Lung (tissue), 12 donors: ENCODE results near the gene USP31. TPM values are rescaled to one million over a fixed set of nuclear protein-coding genes. Genes with fewer than 3 reads are reported as not detected.
"Not testable (repeated sequence)": the region's sequence is repeated elsewhere in the genome, so short reads cannot be mapped to it uniquely, and the experiment has no call there.

ENCODE experiments used
- ATAC-seq: fragments of 200-7000 bp; cut with Tn5 transposase; one replicate; pipeline ENCODE4 v1.9.1; 2020; ENCODE audit warnings: moderate number of reproducible peaks; ENCODE audit not compliant: insufficient read depth, low FRiP score
- DNase-seq, 3 donors: peaks; one replicate each; pipeline ENCODE4 v3.0.0-alpha.2; 2013 to 2017
- H3K27ac ChIP-seq, 2 donors: one replicate each; pipeline ENCODE4 v1.5.1; 2013; ENCODE audit warnings: mild to moderate bottlenecking in 2 of 2, moderate library complexity in 2 of 2, control low read depth in 1 of 2, inconsistent platforms in 1 of 2, low read depth in 1 of 2, low read length in 1 of 2
- H3K27me3 ChIP-seq, 3 donors: one replicate each; pipeline ENCODE4 v1.5.1; 2013; ENCODE audit warnings: low read length in 2 of 3; ENCODE audit not compliant: control insufficient read depth in 3 of 3, insufficient read depth in 3 of 3
- H3K36me3 ChIP-seq, 4 donors: one replicate each; pipeline ENCODE4 v1.5.1; 2013; ENCODE audit warnings: low read length in 4 of 4, mild to moderate bottlenecking in 1 of 4, moderate library complexity in 1 of 4; ENCODE audit not compliant: control insufficient read depth in 4 of 4, insufficient read depth in 4 of 4
- H3K4me1 ChIP-seq, 5 donors: one replicate each; pipeline ENCODE4 v1.5.1; 2013; ENCODE audit warnings: low read length in 5 of 5, mild to moderate bottlenecking in 2 of 5, moderate library complexity in 1 of 5; ENCODE audit not compliant: control insufficient read depth in 5 of 5, insufficient read depth in 5 of 5
- H3K4me3 ChIP-seq: one replicate; pipeline ENCODE4 v1.5.1; 2013; ENCODE audit warnings: mild to moderate bottlenecking, control low read depth, moderate library complexity
- H3K9ac ChIP-seq, 2 donors: one replicate each; pipeline ENCODE4 v1.5.1; 2013; ENCODE audit warnings: low read length in 2 of 2, control low read depth in 1 of 2; ENCODE audit not compliant: insufficient read depth in 1 of 2
- H3K9me3 ChIP-seq, 4 donors: one replicate each; pipeline ENCODE4 v1.5.1; 2013; ENCODE audit warnings: low read length in 3 of 4, mild to moderate bottlenecking in 1 of 4, moderate library complexity in 1 of 4; ENCODE audit not compliant: control insufficient read depth in 4 of 4, insufficient read depth in 3 of 4
- WGBS, 2 donors: extraction: QIAGEN DNeasy Blood & Tissue Kit; methylation state at CpG; one replicate each; pipeline ENCODE4 v1.1.7; 2013; 5-methylcytosine and 5-hydroxymethylcytosine counted together
- polyA plus RNA-seq, 2 donors: library from polyadenylated mRNA; stranded (reverse); fragments of 200-250 nt; gene quantifications; one replicate each; pipeline ENCODE4 v1.2.1, GENCODE V29; 2013
- total RNA-seq, 2 donors: library from RNA; depleted of rRNA in 1 of 2; stranded (reverse); fragments of >200 nt in 1 of 2; gene quantifications; one replicate each; pipeline ENCODE4 v1.2.1, GENCODE V29; 2014 to 2021
- TF ChIP-seq, protein P1 (sequence below): IDR thresholded peaks from 2 replicates; pipeline ENCODE4 v1.5.1; 2012; ENCODE audit warnings: mild to moderate bottlenecking; ENCODE audit errors: control extremely low read depth, extremely low read depth
- donor health status: control.
- donor health status: control.
- donor health status: Bipolar disorder and iron deficiency.
- donor health status: healthy.
- donor health status: DM: yes; HTN: yes; CAD: no.

The USP31 gene
- total and polyA plus RNA-seq, 4 donors = 3.4 to 26.3 (median 10.0) TPM

DNA sequence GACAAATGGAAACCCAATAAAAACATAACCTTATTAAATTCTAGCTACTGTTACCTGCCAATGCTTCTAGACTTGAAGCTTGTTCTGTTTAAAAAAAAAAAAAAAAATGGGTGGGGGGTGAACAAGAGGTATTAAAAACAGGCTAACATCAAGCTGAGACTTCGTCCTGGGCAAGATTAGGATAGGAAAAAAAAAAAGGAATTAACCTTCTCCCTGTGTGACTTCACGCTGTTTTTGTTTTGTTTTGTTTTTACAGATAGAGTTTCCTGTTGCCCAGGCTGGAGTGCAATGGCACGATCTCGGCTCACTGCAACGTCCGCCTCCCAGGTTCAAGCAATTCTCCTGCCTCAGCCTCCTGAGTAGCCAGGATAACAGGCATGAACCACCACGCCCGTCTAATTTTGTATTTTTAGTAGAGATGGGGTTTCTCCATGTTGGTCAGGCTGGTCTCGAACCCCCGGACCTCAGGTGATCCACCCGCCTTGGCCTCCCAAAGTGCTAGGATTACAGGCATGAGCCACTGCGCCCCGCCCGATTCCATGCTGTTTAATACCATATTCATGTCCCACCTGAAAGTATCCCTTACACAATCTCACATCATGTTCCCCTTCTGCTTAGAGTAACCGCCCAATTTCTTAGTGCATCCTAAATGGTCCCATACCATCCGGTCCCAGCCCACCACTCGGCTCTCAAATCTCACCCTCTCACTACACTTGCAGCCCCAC lies 2.2 kb downstream of the USP31 start:
- 72 to 84% methylated on average over 17 of the region's 17 CpGs for WGBS, 2 donors
- DNase-seq = no peak
- no peak for ATAC-seq
- TF ChIP-seq, protein P1, sequence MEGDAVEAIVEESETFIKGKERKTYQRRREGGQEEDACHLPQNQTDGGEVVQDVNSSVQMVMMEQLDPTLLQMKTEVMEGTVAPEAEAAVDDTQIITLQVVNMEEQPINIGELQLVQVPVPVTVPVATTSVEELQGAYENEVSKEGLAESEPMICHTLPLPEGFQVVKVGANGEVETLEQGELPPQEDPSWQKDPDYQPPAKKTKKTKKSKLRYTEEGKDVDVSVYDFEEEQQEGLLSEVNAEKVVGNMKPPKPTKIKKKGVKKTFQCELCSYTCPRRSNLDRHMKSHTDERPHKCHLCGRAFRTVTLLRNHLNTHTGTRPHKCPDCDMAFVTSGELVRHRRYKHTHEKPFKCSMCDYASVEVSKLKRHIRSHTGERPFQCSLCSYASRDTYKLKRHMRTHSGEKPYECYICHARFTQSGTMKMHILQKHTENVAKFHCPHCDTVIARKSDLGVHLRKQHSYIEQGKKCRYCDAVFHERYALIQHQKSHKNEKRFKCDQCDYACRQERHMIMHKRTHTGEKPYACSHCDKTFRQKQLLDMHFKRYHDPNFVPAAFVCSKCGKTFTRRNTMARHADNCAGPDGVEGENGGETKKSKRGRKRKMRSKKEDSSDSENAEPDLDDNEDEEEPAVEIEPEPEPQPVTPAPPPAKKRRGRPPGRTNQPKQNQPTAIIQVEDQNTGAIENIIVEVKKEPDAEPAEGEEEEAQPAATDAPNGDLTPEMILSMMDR = no peak
- peaks cover 4 to 29% (median 10%) of the 10 kb centered on the region in 5 donors for H3K4me1 ChIP-seq
- no peaks in the 10 kb centered on the region for H3K36me3 ChIP-seq
- H3K27ac ChIP-seq = peak overlapping the region; percentile 1 to 17
- H3K9me3 ChIP-seq = no peaks in the 10 kb centered on the region
- peak overlapping the region; percentile 1 for H3K4me3 ChIP-seq
- H3K9ac ChIP-seq = no peak overlapping the region
- no peaks in the 10 kb centered on the region for H3K27me3 ChIP-seq

DNA sequence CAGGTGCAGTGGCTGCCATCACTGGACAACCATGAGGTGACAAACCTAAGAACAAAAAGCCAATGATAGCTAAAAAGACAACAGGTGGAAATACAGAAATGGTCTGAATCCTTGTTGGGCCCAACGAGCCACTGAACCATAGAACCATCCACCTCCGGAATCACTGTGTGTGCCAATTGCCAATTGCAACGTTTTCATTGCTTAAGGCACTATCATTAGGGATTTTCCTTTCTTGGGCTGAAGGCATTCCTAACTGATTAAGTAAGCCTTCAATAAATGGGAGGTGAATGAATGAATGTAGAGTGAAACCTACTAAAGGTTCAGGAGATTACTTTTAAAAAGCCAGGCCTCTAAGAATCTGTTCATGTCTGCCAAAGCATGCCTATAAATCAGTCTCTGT lies 3.6 kb downstream of the USP31 start:
- no peak for DNase-seq
- Histone ChIP-seq H3K27me3 (no peaks in the 10 kb centered on the region), H3K36me3 (no peaks in the 10 kb centered on the region), H3K9ac (no peak overlapping the region), H3K27ac (peak overlapping the region; percentile 29 to 62), H3K9me3 (no peaks in the 10 kb centered on the region), H3K4me3 (no peak overlapping the region), H3K4me1 (peaks cover 4 to 37% (median 10%) of the 10 kb centered on the region in 5 donors)
- TF ChIP-seq, protein P1 = no peak
- WGBS, 2 donors = 45 to 60% methylated on average over 3 of the region's 3 CpGs
- no peak for ATAC-seq

DNA sequence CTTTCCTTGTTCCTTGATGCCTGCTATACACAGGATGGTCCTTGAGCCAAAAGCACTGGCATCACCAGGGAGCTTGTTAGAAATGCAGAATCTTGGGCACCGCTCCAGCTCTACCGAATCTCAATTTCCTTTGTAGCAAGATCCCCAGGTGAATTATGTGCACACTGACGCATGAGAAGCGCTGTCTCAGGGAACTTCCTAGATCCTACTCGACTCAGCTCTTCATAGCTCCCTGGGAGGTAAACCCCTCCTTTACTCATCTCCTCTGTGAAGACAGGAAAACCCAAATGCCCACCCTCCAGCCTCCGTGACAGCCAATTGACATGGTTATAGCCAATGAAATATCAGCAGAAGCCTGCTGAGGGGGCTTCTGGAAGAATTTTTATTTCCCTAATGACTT lies 4.1 kb downstream of the USP31 start:
- WGBS, 2 donors = 56 to 64% methylated on average over 6 of the region's 6 CpGs
- Histone ChIP-seq H3K36me3 (no peaks in the 10 kb centered on the region), H3K4me3 (no peak overlapping the region), H3K27me3 (no peaks in the 10 kb centered on the region), H3K9me3 (no peaks in the 10 kb centered on the region), H3K9ac (no peak overlapping the region), H3K27ac (peak overlapping the region; percentile 29 to 62), H3K4me1 (peaks cover 4 to 41% (median 10%) of the 10 kb centered on the region in 5 donors)
- TF ChIP-seq, protein P1 = no peak
- ATAC-seq (no peak), DNase-seq (no peak)

GRCh38 chr16:23144393-23144792 lies 4.9 kb downstream of the USP31 start:
- H3K36me3 ChIP-seq, H3K9ac ChIP-seq, DNase-seq, H3K27me3 ChIP-seq, H3K27ac ChIP-seq, ATAC-seq, H3K4me3 ChIP-seq, H3K9me3 ChIP-seq: not testable (repeated sequence)
- peaks cover 4 to 48% (median 7%) of the 10 kb centered on the region in 5 donors for H3K4me1 ChIP-seq
- WGBS, 2 donors = 95 to 96% methylated on average over 9 of the region's 9 CpGs
